ENCODE measurements around the gene EFNA2.

The EFNA2 gene

DNA sequence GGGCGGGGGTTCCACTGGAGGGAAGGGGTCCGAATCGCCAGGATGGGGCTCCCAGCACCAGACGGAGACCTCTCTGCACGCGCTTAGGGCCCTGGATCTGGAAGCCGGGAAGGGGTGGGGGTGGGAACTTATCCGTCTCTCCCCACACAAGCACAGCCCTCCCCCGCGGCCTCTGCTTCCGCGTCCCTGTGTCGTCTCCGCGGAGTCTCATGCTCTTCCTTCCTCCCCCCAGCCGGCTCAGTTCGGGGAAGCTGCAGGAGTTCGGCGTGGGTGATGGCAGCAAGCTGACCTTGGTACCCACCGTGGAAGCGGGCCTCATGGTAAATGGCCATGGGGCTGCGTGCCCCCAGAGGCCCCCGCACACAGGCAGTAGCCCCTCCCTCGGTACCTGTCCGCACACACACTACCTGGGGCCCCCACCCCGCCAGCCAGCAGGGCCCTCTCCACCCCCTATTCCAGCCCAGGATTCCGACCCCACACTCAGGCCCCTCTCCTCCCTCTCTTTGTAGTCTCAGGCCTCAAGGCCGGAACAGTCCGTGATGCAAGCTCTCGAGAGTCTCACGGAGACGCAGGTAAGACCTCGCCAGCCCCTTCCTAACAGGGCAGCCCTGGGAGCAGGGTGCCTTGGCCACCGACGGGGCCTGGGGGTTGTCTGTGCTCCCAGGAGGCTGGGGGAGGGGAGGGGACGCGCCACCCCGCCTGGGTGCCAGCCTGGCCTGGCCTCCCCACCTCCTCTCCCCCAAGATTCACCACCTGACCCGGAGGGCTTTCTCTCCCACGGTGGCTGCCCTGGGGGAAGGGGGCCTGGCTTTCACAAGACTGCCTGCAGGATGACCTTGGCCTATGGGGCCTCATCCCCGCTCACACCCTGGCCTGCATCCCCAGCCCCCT, 34.1 kb upstream of the EFNA2 start:
- TF ChIP-seq EZH2phosphoT487 (IDR thresholded peaks at IDR 0.05; ENCODE audit: borderline replicate concordance) (no peak), CTCF (conservative IDR thresholded peaks at IDR 0.05; ENCODE audit: low read length) (no peak)
- peak overlapping the region; percentile 90 for H3K4me3 ChIP-seq (ENCODE audit: low read length, poor library complexity, severe bottlenecking)
- no peaks in the 10 kb centered on the region for H3K27me3 ChIP-seq (ENCODE audit: insufficient read depth, low read length, poor library complexity, severe bottlenecking)
- H3F3A ChIP-seq (ENCODE audit: low read depth) = peaks cover 8% of the 10 kb centered on the region; the same call in 1 of the 2 replicates
- peaks cover 67% of the 10 kb centered on the region for H3K79me2 ChIP-seq (ENCODE audit: insufficient read depth, low read length)
- peaks cover 16% of the 10 kb centered on the region for H3K4me1 ChIP-seq (ENCODE audit: insufficient read depth, low read length, poor library complexity, severe bottlenecking)
- no peak overlapping the region for H2AFZ ChIP-seq (ENCODE audit: low read length)
- peaks cover 54% of the 10 kb centered on the region for H4K20me1 ChIP-seq (ENCODE audit: insufficient read depth, low read length, poor library complexity, severe bottlenecking)
- peak overlapping the region; percentile 95 for H3K9ac ChIP-seq (ENCODE audit: low read depth, low read length, poor library complexity, severe bottlenecking)
- peaks cover 24% of the 10 kb centered on the region; the same call in 1 of the 2 replicates for H3K36me3 ChIP-seq (ENCODE audit: insufficient read depth, low read length)
- H3K4me2 ChIP-seq (ENCODE audit: low read depth, low read length, poor library complexity, severe bottlenecking) = peak overlapping the region; percentile 98
- H3K9me2 ChIP-seq (replicated peaks; ENCODE audit: low read depth, low read length) = no peaks in the 10 kb centered on the region
- H3K9me3 ChIP-seq (ENCODE audit: insufficient read depth, low read depth, low read length) = no peaks in the 10 kb centered on the region

DNA sequence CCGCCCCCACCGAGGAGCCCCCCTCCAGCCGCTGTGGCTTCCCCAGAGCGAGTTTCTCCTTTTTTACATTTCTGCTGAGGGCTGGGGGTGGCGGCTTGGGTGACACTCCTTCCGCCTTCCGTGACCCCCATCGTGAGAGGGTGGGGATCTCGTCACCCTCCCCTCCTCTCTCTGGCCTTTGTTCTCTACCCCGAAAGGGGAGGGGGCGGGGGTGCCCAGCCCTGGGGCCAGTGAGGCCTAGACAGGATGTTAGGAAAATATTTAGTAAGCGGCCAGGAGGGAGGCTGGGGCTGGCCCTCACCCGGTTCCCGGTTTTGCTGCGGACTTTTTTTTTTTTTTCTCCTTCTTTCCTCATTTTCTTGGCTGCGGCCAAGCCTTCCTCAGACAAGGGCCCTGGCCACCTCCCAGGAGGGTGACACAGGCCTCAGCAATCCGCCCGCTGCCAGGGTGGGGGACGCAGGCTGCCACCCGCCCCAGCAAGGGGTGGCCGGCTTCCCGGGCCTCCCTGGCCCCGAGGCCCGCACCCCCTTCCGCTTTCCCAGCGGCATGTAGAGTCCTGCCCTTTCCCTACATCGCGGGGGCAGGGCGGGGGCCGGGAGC, 33.4 kb upstream of the EFNA2 start:
- peaks cover 31% of the 10 kb centered on the region; the same call in 1 of the 2 replicates for H3K36me3 ChIP-seq (ENCODE audit: insufficient read depth, low read length)
- peaks cover 61% of the 10 kb centered on the region for H4K20me1 ChIP-seq (ENCODE audit: insufficient read depth, low read length, poor library complexity, severe bottlenecking)
- no peak overlapping the region for H2AFZ ChIP-seq (ENCODE audit: low read length)
- H3K9me2 ChIP-seq (replicated peaks; ENCODE audit: low read depth, low read length) = no peaks in the 10 kb centered on the region
- no peaks in the 10 kb centered on the region for H3K9me3 ChIP-seq (ENCODE audit: insufficient read depth, low read depth, low read length)
- H3K4me1 ChIP-seq (ENCODE audit: insufficient read depth, low read length, poor library complexity, severe bottlenecking) = peaks cover 16% of the 10 kb centered on the region
- H3K4me3 ChIP-seq (ENCODE audit: low read length, poor library complexity, severe bottlenecking) = peak overlapping the region; percentile 90
- H3F3A ChIP-seq (ENCODE audit: low read depth) = peaks cover 8% of the 10 kb centered on the region; the same call in 1 of the 2 replicates
- TF ChIP-seq EZH2phosphoT487 (IDR thresholded peaks at IDR 0.05; ENCODE audit: borderline replicate concordance) (no peak), CTCF (conservative IDR thresholded peaks at IDR 0.05; ENCODE audit: low read length) (no peak)
- peak overlapping the region; percentile 98 for H3K4me2 ChIP-seq (ENCODE audit: low read depth, low read length, poor library complexity, severe bottlenecking)
- peak overlapping the region; percentile 95 for H3K9ac ChIP-seq (ENCODE audit: low read depth, low read length, poor library complexity, severe bottlenecking)
- no peaks in the 10 kb centered on the region for H3K27me3 ChIP-seq (ENCODE audit: insufficient read depth, low read length, poor library complexity, severe bottlenecking)
- H3K79me2 ChIP-seq (ENCODE audit: insufficient read depth, low read length) = peaks cover 72% of the 10 kb centered on the region

DNA sequence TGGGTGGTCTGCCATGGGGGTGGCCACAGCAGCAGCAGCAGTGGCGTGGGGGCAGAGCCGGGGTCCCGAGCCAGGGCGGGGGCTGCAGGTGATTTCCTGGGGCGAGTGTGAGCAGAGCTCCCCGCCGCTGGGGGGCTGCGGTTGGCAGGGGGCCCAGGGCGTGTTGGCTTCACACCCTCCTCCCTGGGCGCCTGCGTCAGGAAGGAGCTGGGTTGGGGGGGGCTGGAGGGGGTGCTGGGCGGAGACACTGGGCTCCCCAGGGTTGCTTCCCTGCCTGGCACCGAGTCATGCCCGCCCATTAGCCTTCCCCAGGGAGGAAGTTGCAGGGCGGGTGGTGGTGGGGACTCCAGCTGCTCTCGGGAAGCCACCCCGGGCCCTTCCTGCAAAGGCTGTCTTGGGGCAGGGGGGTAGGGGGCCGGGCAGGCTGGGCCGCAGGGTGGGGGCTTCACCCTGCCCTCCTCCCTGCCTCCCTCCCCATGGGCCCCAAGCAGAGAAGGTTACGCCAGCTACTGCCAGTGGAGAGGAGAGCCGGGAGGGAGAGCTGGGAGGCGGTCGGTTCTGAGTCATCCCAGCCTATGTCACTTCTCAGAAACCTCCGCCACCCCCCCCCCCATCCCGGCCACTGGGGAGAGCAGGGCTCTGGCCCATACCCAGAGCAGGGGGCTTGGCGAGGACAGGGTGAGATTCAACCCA, 32.7 kb upstream of the EFNA2 start:
- H3K4me3 ChIP-seq (ENCODE audit: low read length, poor library complexity, severe bottlenecking) = peak overlapping the region; percentile 90
- H3K9me3 ChIP-seq (ENCODE audit: insufficient read depth, low read depth, low read length) = no peaks in the 10 kb centered on the region
- H3K4me2 ChIP-seq (ENCODE audit: low read depth, low read length, poor library complexity, severe bottlenecking) = peak overlapping the region; percentile 98
- peaks cover 37% of the 10 kb centered on the region; the same call in 1 of the 2 replicates for H3K36me3 ChIP-seq (ENCODE audit: insufficient read depth, low read length)
- H2AFZ ChIP-seq (ENCODE audit: low read length) = no peak overlapping the region
- peaks cover 68% of the 10 kb centered on the region for H4K20me1 ChIP-seq (ENCODE audit: insufficient read depth, low read length, poor library complexity, severe bottlenecking)
- no peak for TF ChIP-seq EZH2phosphoT487 (IDR thresholded peaks at IDR 0.05; ENCODE audit: borderline replicate concordance)
- H3K4me1 ChIP-seq (ENCODE audit: insufficient read depth, low read length, poor library complexity, severe bottlenecking) = peaks cover 16% of the 10 kb centered on the region
- no peaks in the 10 kb centered on the region for H3K27me3 ChIP-seq (ENCODE audit: insufficient read depth, low read length, poor library complexity, severe bottlenecking)
- H3K79me2 ChIP-seq (ENCODE audit: insufficient read depth, low read length) = peaks cover 78% of the 10 kb centered on the region
- peaks cover 8% of the 10 kb centered on the region; the same call in 1 of the 2 replicates for H3F3A ChIP-seq (ENCODE audit: low read depth)
- no peaks in the 10 kb centered on the region for H3K9me2 ChIP-seq (replicated peaks; ENCODE audit: low read depth, low read length)
- peak overlapping the region; percentile 95 for H3K9ac ChIP-seq (ENCODE audit: low read depth, low read length, poor library complexity, severe bottlenecking)
